Measurements from ENCODE around the gene CEP104.

Gene CEP104

DNA sequence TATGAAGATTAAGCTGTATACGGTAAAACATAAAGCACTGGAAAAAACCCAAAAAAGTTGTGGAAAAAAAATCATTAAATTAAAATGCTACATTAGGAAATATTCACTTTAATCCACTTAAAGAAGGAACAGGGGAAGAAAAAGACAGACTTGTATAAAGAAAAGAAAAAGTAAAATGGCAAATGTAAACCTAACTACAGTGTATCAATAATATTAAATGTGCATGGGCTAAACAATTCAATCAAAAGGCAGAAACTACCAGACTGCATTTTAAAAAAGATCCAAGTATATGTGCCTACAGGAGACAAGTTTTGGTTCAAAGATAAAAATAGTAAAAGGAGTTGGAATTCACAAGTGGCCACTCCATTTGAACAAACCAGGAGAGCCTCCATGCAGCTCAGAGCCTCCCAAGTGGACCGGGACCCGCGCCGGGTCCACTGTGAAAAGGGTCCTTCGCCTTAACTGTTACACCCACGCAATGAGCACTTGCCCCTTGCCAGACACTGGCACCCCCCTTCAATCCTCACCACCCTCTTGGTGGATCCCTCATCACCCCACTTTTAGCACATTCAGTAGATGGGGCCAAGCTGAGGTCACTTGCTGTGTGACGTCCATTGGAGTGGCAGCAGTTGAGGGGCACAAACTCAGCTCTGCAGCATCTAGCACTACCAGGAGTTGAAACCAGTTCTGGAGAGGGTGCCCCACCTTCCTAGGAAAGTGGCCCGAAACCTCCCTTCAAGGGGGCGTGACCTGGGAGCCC is 42.2 kb upstream of the CEP104 start:
- no peak for TF ChIP-seq CTCF (conservative IDR thresholded peaks at IDR 0.05)
- H3K27ac ChIP-seq: peak overlapping the region; percentile 99

GRCh38 chr1:3898475-3898735 is 41.4 kb upstream of the CEP104 start:
- TF ChIP-seq CTCF (conservative IDR thresholded peaks at IDR 0.05): no peak
- H3K27ac ChIP-seq: no peak overlapping the region

- no peak for TF ChIP-seq CTCF (conservative IDR thresholded peaks at IDR 0.05)
- no peak overlapping the region for H3K27ac ChIP-seq
Measured at GRCh38 chr1:3896396-3897000, 39.5 kb upstream of the CEP104 start.

GRCh38 chr1:3895951-3896325 is 38.9 kb upstream of the CEP104 start:
- TF ChIP-seq CTCF (conservative IDR thresholded peaks at IDR 0.05): no peak
- no peak overlapping the region for H3K27ac ChIP-seq

DNA sequence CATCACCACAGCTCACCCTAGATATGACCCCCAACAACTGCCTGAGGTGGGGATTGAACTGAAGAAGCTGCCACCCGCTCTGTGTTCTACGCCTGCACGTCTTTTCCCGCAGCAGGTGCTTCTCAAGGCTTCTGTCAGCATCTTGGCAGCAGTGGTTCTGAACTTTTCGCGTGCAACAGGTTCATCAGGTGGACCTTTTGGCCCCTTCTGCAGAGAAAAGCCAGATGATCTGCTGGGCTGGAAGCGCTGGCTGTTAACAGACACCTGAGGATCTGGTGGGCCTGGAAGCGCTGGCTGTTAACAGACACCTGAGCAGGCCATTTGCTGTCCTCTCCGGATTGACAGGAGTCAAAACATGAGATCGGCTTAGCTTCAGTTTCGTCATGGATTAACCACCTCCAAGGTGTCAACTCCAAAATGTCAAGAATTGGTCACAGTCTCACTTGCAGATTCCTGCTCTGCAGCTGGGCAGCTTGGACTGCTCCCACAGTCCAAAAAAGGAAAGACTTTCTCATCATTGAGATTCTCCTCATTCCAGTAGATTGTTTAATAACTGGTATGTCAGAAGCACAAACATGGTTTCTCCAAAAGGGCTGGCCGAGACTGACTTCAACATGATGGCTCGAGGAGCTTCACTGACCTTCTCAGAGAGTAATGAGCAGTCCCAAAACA is 38.4 kb upstream of the CEP104 start:
- TF ChIP-seq CTCF (conservative IDR thresholded peaks at IDR 0.05): no peak
- no peak overlapping the region for H3K27ac ChIP-seq

DNA sequence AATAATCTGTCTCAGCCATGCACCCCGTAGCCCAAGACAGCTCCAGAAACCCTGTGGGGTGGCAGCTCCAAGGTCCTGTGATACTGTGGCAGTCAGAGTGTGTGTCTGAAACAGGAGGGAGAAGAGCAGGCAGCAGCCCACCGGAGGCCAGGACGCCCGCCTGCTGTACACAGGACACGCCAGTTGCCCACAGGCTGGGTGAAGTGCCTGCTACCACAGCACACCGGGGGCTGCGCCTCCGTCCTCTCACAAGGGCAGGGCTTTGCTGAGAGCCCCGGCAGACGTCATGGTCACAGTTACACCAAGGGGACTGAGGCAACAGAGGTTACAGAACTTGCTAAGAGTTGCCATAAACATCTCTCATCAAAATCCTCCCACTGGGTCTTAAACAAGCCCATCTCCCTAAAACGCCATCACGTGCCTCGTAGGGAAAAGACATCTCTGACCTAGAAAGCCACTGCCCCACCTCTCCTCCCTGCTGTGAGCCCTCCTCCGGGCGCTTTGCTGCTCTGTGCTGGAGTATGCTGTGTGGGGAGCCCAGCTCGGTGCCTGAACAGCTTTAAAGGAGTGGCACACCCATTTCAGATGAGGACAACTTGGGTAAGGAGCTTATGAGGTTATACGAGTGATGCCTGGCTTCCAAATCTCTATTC is 37.7 kb upstream of the CEP104 start:
- no peak overlapping the region for H3K27ac ChIP-seq
- no peak for TF ChIP-seq CTCF (conservative IDR thresholded peaks at IDR 0.05)

DNA sequence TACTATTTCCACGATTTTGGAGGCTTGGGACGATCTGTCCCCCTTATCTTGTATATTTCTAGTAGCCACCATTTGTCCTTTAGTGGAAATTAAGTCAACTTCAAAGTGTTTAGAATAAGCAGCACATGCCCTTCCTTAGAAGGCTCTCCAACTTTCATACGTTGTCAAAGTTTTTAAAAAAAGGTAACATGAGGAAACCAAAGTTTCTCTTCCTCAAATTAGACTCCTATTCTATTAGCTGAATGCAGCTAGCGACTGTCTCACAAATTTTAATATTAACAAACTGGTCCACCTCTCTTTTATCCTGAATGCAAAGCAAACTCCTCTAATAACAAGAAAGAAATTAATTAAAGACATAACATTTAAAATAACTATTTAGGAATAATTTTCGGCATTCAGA is 36.2 kb upstream of the CEP104 start:
- peak overlapping the region; percentile 67 for H3K27ac ChIP-seq
- TF ChIP-seq CTCF (conservative IDR thresholded peaks at IDR 0.05): no peak
